Activated CD8-positive, alpha-beta T cell treated with anti-CD3 and anti-CD28 coated beads for 36 hours (primary cell): ENCODE results near the gene SPATA25. TPM values are rescaled to one million over a fixed set of nuclear protein-coding genes. Genes with fewer than 3 reads are reported as not detected.

ENCODE experiments used
- ATAC-seq: fragments of 200-7000 bp; cut with Tn5 transposase; one replicate; pipeline ENCODE4 v1.10.0; 2021; ENCODE audit warnings: mild to moderate bottlenecking, moderate library complexity
- CTCF ChIA-PET: fragments of 350-600 bp; sonication (Branson Sonifier 250); formaldehyde crosslinking; loops from one replicate; lab custom pipeline; 2021; ENCODE audit warnings: antibody characterized with exemption; lab: Charles Lee
- POLR2A ChIA-PET: fragments of 350-600 bp; sonication (Branson Sonifier 250); formaldehyde crosslinking; loops from one replicate; lab custom pipeline; 2021; ENCODE audit warnings: antibody characterized with exemption; lab: Charles Lee
- DNase-seq: peaks from one replicate; pipeline ENCODE4 v3.0.0-alpha.2; 2020
- H3K27ac Mint-ChIP-seq: one replicate; pipeline ENCODE4 v1.8.0; 2021; ENCODE audit warnings: mild to moderate bottlenecking, mixed read lengths
- H3K27me3 Mint-ChIP-seq: one replicate; pipeline ENCODE4 v1.8.0; 2021; ENCODE audit warnings: mixed read lengths
- H3K36me3 Mint-ChIP-seq: one replicate; pipeline ENCODE4 v1.8.0; 2021; ENCODE audit warnings: low read depth, mixed read lengths
- H3K4me1 Mint-ChIP-seq: one replicate; pipeline ENCODE4 v1.8.0; 2021; ENCODE audit warnings: low read depth, mixed read lengths
- H3K4me3 Mint-ChIP-seq: one replicate; pipeline ENCODE4 v1.8.0; 2021; ENCODE audit warnings: mild to moderate bottlenecking, moderate library complexity, mixed read lengths
- H3K9me3 Mint-ChIP-seq: one replicate; pipeline ENCODE4 v1.8.0; 2021; ENCODE audit warnings: mixed read lengths
- intact Hi-C: fragments of 100-400 bp; cut with micrococcal nuclease; formaldehyde crosslinking; loops from one replicate; pipeline ENCODE4 v1.10.0; 2022
- total RNA-seq, 2 experiments: library from RNA; stranded (reverse); gene quantifications; one replicate each; pipeline ENCODE4 v1.2.3, GENCODE V29; 2021
- TF ChIP-seq, protein P1 (sequence below): fragments of 200-600 bp; IDR thresholded peaks from one replicate; pipeline ENCODE4 v1.8.0; 2022; ENCODE audit warnings: antibody characterized with exemption, mild to moderate bottlenecking

SPATA25 gene
- total RNA-seq, 2 experiments from 2014 or later, result 0.58 to 0.74 TPM

DNA sequence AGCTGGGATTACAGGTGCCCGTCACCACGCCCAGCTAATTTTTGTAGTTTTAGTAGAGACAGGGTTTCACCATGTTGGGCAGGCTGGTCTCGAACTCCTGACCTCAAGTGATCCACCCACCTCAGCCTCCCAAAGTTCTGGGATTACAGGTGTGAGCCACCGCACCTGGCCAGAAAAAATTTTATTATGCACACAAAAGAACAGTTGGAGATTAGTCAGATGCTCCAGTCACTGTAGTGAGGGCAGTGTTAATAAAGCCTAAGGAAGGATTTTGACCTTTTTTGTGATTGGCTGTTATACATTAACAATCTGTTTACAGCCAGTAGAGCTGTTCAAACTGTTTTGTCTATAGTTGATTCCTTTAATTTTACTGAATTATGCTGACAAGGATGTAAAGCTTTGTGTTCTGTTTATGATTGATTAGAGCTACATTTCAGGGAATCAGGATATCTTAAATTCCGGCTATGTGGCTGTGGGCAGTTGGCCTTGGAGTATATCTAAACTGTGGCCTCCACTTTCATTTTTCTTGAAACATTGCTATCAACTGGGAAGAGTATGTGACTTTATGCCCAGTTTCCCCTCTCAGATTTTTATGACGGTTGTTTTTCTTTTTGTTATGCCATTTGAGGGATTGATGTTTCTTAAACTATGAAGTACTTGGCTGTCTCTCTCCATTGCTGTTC is 20.1 kb downstream of the SPATA25 start:
- no peak overlapping the region for H3K27ac Mint-ChIP-seq
- ChIA-PET POLR2A (no interaction called here), CTCF (interaction anchor here (2.3 kb wide), 1 partner anchor 11 kb away, joined by 7 read pairs; the partner anchor contains the start of genes ACOT8 and ZSWIM3)
- ATAC-seq, result no peak
- no peak for DNase-seq
- TF ChIP-seq, protein P1, sequence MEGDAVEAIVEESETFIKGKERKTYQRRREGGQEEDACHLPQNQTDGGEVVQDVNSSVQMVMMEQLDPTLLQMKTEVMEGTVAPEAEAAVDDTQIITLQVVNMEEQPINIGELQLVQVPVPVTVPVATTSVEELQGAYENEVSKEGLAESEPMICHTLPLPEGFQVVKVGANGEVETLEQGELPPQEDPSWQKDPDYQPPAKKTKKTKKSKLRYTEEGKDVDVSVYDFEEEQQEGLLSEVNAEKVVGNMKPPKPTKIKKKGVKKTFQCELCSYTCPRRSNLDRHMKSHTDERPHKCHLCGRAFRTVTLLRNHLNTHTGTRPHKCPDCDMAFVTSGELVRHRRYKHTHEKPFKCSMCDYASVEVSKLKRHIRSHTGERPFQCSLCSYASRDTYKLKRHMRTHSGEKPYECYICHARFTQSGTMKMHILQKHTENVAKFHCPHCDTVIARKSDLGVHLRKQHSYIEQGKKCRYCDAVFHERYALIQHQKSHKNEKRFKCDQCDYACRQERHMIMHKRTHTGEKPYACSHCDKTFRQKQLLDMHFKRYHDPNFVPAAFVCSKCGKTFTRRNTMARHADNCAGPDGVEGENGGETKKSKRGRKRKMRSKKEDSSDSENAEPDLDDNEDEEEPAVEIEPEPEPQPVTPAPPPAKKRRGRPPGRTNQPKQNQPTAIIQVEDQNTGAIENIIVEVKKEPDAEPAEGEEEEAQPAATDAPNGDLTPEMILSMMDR, result no peak
- no peaks in the 10 kb centered on the region for H3K36me3 Mint-ChIP-seq
- H3K9me3 Mint-ChIP-seq, result no peaks in the 10 kb centered on the region
- no peaks in the 10 kb centered on the region for H3K27me3 Mint-ChIP-seq
- intact Hi-C loops, result no loop called here
- H3K4me3 Mint-ChIP-seq, result no peak overlapping the region
- H3K4me1 Mint-ChIP-seq, result no peaks in the 10 kb centered on the region

DNA sequence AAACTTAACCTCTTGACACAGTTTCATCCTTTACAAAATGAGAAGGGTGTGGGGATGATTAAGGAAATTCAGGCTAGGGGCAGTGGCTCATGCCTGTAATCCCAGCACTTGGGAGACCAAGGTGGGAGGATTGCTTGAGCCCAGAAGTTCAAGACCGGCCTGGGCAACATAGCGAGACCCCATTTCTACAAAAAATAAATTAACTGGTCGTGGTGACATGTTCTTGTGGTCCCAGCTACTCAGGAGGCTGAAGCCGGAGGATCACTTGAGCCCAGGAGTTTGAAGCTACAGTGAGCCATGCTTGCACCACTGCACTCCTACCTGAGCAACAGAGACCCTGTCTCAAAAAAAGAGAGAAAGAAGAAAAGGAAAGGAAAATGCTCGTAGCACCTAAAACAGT is 21.0 kb downstream of the SPATA25 start:
- CTCF ChIA-PET, result interaction anchor here (0.7 to 2.3 kb wide), 2 partner anchors 10 to 25 kb away, joined by 3 to 7 read pairs; partner anchors contain the start of genes ACOT8, CTSA and ZSWIM3
- Mint-ChIP-seq H3K27ac (no peak overlapping the region), H3K4me3 (no peak overlapping the region), H3K4me1 (no peaks in the 10 kb centered on the region), H3K27me3 (no peaks in the 10 kb centered on the region), H3K36me3 (no peaks in the 10 kb centered on the region), H3K9me3 (no peaks in the 10 kb centered on the region)
- intact Hi-C loops, result no loop called here
- ATAC-seq (no peak), DNase-seq (no peak)
- POLR2A ChIA-PET, result no interaction called here
- TF ChIP-seq, protein P1, result no peak

DNA sequence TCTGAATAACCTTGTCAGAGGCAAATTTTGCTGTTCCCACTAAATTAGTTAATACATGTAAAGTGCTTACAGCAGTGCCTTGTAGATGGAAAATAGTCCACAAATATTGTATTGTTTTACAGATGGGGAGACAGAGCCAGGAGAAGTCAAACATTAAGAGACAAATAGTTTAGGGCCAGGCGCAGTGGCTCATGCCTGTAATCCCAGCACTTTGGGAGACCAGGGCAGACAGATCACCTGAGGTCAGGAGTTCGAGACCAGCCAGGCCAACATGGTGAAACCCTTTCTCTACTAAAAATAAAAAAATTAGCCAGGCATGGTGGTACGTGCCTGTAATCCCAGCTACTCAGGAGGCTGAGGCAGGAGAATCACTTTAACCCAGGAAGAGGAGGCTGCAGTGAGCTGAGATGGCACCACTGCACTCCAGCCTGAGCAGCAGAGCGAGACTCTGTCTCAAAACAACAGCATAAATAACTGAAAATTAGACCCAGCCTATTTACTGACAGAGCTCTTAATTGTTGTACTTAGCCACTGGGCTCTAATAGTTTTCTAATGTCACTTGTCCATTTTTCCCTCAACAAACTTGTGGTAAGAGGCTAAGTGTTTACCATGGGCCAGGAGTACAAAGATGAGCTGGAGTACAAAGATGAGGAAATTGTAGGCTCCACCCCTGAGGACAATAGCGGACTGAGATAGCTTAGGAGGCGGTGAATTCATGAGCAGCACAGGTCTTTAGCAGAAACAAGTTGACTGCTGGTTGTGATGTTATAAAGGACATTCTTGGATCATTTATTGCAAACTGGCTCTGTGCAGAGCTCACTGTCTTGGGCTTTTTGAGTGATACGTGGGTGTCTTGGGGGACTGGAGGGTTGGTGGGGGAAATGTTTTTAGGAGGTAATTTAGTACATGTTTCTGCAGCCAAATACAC is 23.6 kb downstream of the SPATA25 start:
- DNase-seq (no peak), ATAC-seq (no peak)
- TF ChIP-seq, protein P1, result no peak
- Mint-ChIP-seq H3K27ac (no peak overlapping the region), H3K9me3 (no peaks in the 10 kb centered on the region), H3K4me3 (no peak overlapping the region), H3K27me3 (no peaks in the 10 kb centered on the region), H3K36me3 (peaks cover 2% of the 10 kb centered on the region), H3K4me1 (peaks cover 11% of the 10 kb centered on the region)
- POLR2A ChIA-PET, result interaction anchor here (0.6 to 1.6 kb wide), 4 partner anchors 17 to 72 kb away, joined by 3 to 5 read pairs (median 4); partner anchors contain the start of genes CTSA, DNTTIP1, NEURL2 and WFDC3
- CTCF ChIA-PET, result interaction anchor here (1.0 to 1.4 kb wide), 2 partner anchors 16 to 64 kb away, joined by 3 to 5 read pairs; no protein-coding TSS in a partner anchor
- intact Hi-C loops, result no loop called here

DNA sequence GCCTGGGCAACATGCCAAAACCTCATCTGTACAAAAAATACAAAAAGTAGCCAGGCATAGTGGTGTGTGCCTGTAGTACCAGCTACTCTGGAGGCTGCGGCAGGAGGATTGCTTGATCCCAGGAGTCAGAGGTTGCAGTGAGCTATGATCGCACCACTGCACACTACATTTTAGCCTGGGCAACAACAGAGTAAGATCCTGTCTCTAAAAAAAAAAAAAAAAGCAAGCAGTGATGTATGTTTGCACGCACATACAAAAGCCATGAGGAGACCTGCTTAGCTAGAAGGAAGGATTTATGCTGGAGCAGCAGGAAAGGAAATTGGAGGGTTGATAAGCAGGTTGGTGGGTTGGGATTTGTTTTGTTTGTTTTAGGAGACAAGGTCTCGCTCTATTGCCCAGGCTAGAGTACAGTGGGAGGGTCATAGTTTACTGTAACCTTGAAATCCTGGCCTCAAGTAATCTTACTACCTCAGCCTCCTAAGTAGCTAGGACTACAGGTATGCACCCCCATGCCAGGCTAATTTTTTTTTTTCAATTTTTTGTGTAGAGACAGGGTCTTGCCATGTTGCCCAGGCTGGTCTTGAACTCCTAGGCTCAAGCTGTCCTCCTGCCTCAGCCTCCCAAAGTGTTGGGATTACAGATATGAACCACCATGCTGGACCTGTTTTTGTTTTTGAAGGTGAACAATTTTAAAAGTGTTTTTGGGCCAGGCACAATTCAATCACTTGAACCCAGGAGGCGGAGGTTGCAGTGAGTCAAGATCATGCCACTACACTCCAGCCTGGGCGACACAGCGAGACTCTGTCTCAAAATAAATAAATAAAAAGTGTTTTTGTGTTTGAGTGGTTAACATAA is 26.0 kb downstream of the SPATA25 start:
- intact Hi-C loops, result no loop called here
- H3K4me3 Mint-ChIP-seq, result no peak overlapping the region
- H3K9me3 Mint-ChIP-seq, result no peaks in the 10 kb centered on the region
- CTCF ChIA-PET, result interaction anchor here (1.1 to 1.3 kb wide), 2 partner anchors 71 to 108 kb away, joined by 3 read pairs; no protein-coding TSS in a partner anchor
- DNase-seq (no peak), ATAC-seq (no peak)
- POLR2A ChIA-PET, result interaction anchor here (0.7 to 1.2 kb wide), 3 partner anchors 13 to 38 kb away, joined by 3 read pairs; partner anchors contain the start of gene ZSWIM1
- no peaks in the 10 kb centered on the region for H3K27me3 Mint-ChIP-seq
- peaks cover 20% of the 10 kb centered on the region for H3K4me1 Mint-ChIP-seq
- TF ChIP-seq, protein P1, result no peak
- H3K27ac Mint-ChIP-seq, result no peak overlapping the region
- H3K36me3 Mint-ChIP-seq, result peaks cover 2% of the 10 kb centered on the region
